GM13977 (cell line): ENCODE results near the gene SLC39A9.
A peak's percentile ranks its signal among the peaks of the same experiment; 100 is the strongest.

ENCODE experiments used
- DNase-seq: peaks from one replicate; pipeline ENCODE4 v3.0.0; 2012; ENCODE audit warnings: low spot score
- in situ Hi-C: fragments of 300-500 bp; cut with MboI; formaldehyde crosslinking; loops from one replicate; pipeline ENCODE4 v1.12.0; 2022; ENCODE audit warnings: low sequenced_read_pairs, low pct_unique_long_range_greater_than_20kb, mixed read lengths, inconsistent platforms; ENCODE audit not compliant: unreplicated experiment
- TF ChIP-seq, protein P1 (sequence below): IDR thresholded peaks from 2 replicates; pipeline ENCODE4 v1.5.1; 2012; ENCODE audit warnings: mild to moderate bottlenecking, control low read depth; ENCODE audit not compliant: insufficient read depth; ENCODE audit errors: extremely low read depth, missing control alignments

Gene SLC39A9

DNA sequence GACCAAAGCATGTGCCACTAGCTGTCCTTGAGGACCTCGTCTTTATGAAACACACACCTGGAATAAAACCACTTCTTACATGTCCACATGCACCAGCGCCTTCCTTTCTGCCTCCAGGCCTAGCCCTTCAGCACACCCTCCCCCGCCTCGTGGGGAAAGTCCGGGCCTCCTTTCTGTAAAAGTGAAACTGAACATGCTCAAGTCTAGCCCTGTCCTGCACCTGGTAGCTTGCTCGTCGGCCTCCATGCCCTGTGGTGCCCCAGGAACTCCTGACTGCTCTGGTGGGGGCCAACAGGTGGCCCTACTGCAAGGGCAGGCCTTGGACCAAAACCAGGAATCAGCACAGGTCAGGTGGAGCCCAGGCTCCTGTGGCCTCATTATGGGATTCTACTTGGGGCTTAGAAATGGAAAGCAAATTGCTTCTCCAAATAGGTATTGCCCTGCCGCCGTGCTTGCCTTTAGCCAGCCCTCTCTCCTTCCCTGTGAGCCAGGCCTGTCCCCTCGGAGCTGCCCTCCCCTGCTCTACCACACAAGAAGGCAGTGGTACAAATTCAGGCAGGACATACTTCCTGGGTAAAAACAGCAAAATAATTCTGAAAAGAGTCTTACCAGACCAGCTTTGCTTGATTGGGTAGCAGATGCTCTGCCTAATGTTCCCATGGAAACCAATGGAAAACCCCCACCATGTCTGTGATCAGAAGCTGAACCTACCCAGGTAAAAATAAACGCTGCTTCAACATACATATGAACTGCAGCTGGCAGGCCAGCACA, 43.9 kb upstream of the SLC39A9 start:
- in situ Hi-C loops, result no loop called here
- TF ChIP-seq, protein P1, sequence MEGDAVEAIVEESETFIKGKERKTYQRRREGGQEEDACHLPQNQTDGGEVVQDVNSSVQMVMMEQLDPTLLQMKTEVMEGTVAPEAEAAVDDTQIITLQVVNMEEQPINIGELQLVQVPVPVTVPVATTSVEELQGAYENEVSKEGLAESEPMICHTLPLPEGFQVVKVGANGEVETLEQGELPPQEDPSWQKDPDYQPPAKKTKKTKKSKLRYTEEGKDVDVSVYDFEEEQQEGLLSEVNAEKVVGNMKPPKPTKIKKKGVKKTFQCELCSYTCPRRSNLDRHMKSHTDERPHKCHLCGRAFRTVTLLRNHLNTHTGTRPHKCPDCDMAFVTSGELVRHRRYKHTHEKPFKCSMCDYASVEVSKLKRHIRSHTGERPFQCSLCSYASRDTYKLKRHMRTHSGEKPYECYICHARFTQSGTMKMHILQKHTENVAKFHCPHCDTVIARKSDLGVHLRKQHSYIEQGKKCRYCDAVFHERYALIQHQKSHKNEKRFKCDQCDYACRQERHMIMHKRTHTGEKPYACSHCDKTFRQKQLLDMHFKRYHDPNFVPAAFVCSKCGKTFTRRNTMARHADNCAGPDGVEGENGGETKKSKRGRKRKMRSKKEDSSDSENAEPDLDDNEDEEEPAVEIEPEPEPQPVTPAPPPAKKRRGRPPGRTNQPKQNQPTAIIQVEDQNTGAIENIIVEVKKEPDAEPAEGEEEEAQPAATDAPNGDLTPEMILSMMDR, result no peak
- peak; percentile 86 for DNase-seq

DNA sequence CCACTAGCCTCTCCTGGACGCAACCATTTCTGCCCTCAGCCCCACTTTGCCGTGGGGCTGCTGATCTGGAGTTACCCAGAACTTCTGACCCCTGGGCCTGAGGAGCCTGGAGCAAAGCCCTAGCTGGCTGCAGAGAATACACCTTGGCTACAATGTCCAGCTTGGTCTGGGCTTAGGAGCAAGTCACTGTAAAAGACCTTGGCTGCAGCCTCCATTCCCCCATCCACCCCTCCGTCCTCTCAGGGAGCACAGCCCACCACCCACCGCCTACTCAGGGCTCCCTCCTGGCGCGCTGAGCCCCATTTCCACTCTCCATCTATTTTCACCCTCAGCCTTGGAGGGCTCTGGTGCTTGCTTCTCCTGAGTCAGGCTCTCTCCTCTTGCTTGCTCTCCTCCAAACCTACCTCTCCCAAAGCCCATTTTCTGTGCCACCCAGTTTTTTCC, 43.3 kb upstream of the SLC39A9 start:
- DNase-seq, result no peak
- TF ChIP-seq, protein P1, result no peak
- in situ Hi-C loops, result no loop called here

DNA sequence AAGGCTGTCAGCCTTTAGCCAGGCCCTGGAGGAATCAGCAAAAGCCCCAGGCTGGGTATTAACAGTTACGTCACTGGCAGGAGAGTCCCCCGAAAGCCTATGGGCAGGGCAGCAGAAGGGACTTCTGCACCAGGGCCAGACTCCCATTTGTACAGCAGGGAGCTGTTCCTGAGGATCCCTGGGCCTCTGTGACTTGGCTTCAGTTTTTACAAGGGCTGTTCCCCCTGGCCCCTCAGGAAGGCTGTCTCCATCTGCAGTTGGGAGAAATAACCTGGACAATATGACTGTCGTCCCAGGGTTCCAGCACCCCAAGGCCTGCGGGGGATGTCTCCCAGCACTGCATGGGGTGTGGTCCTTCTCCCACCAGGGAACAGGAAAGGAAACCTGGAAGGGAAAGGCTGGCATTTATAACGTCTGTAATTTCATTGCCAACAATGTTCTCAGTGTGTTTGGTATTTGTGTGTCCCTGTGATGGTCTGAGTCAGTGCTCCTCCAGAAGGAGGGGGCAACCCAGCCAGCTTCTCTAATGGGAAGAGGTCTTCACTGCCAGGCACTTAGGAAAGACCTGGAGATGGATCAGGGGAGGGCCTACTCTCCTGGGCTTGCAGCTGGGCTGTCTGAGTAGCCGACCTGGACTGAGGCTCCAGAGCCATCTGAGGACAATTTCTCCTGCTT, 42.7 kb upstream of the SLC39A9 start:
- in situ Hi-C loops, result no loop called here
- DNase-seq, result no peak
- TF ChIP-seq, protein P1, result no peak

- no peak for DNase-seq
- TF ChIP-seq, protein P1, result no peak
- in situ Hi-C loops, result no loop called here
These were observed 41.5 kb upstream of the SLC39A9 start for GRCh38 chr14:69356903-69357543.

DNA sequence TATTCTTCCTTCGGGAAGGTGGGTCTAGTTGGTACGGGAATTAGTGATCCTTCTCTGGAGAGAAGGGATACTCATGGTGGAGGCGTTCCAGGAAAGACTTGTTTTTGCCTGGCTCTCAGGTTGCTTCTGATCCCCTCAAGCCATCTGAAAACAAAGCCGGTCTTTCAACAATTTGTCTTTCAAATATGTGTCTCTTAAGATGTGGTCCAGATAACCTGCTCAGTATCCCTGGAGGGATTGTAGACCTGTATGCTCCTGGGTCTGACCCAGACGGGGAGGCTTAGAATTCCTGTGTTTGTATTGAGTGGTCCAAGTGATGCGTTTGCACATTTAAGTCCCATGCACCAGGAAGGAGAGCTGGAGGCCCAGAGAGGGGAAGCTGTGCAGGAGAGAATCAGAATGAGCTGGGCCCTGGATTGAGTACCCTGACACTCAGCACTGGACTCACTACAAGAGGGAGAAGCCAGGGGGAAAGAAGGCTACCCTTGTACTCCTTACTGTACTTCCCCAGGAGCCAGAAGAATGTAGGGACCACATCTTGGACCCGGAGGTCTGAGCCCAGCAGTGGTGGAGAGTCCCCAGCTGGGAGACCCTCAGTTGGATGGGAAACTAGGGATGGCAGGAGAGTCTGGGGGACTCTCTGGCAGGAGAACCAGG, 40.8 kb upstream of the SLC39A9 start:
- in situ Hi-C loops, result no loop called here
- TF ChIP-seq, protein P1, result no peak
- DNase-seq, result no peak

DNA sequence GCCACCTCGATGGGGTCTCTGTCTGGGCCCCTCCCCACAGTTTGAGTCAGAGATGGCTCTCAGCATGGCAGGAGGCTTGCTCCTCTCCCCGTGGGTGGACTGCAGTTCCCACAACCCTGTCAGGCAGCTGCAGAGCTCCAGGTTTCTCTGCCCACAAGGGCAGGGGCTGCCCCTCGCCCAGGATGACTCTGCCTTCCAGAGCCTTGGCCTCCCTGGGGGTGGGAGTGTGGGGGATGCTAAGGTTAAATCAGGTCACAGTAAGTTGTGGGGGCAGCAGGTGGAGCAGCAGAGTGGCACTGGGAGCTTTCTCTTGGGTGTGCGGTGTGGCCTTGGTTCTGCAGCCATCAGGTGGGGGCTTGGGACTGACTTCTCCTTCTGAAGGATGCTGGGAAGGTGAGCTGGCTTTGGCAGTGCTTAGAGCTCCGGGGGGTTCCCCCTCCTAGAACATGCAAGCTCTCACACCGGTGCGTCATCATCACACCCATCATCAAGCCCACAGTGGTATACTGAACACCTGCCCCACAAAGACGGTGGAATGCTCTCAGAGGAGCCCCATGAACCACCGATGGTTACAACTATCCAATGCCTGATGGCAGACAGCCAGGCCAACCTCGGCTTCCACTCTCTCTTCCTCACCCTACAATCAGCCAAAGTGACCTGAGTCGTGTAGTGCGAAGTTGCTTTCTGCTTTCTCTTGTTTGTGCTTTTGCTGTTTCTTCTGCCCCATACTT, 40.1 kb upstream of the SLC39A9 start:
- TF ChIP-seq, protein P1, result no peak
- in situ Hi-C loops, result no loop called here

More for the DNA sequence above, 40.1 kb upstream of the SLC39A9 start:
- DNase-seq, result no peak
